GM13977 (cell line): ENCODE results near the gene CCDC69.

Experiments
- DNase-seq: peaks from one replicate; pipeline ENCODE4 v3.0.0; 2012; ENCODE audit warnings: low spot score
- in situ Hi-C: fragments of 300-500 bp; cut with MboI; formaldehyde crosslinking; loops from one replicate; pipeline ENCODE4 v1.12.0; 2022; ENCODE audit warnings: low sequenced_read_pairs, low pct_unique_long_range_greater_than_20kb, mixed read lengths, inconsistent platforms; ENCODE audit not compliant: unreplicated experiment
- TF ChIP-seq, protein P1 (sequence below): IDR thresholded peaks from 2 replicates; pipeline ENCODE4 v1.5.1; 2012; ENCODE audit warnings: mild to moderate bottlenecking, control low read depth; ENCODE audit not compliant: insufficient read depth; ENCODE audit errors: extremely low read depth, missing control alignments

Gene CCDC69

DNA sequence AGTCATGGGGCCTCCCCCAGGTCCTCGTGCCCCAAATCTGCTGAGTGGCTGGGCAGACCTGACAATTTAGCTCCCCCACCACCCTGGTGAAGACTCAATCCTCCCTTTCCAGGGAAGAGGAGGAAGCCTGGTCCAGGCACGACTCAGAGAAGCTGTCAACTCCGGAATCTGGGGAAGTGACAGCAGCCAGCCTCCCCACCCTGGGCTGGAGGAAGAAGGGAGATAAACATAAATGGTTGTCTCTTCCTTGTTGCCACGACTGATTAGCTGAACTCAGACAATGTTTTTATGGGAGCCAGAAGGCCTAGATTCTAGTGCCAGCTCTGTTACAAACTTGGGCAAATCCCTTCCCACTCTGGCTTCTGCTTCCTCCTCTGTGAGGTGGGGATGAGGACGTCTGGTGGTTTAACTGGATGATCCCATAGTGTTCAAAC is 15.4 kb downstream of the CCDC69 start:
- no peak for DNase-seq
- in situ Hi-C loops: no loop called here
- TF ChIP-seq, protein P1, sequence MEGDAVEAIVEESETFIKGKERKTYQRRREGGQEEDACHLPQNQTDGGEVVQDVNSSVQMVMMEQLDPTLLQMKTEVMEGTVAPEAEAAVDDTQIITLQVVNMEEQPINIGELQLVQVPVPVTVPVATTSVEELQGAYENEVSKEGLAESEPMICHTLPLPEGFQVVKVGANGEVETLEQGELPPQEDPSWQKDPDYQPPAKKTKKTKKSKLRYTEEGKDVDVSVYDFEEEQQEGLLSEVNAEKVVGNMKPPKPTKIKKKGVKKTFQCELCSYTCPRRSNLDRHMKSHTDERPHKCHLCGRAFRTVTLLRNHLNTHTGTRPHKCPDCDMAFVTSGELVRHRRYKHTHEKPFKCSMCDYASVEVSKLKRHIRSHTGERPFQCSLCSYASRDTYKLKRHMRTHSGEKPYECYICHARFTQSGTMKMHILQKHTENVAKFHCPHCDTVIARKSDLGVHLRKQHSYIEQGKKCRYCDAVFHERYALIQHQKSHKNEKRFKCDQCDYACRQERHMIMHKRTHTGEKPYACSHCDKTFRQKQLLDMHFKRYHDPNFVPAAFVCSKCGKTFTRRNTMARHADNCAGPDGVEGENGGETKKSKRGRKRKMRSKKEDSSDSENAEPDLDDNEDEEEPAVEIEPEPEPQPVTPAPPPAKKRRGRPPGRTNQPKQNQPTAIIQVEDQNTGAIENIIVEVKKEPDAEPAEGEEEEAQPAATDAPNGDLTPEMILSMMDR: no peak

DNA sequence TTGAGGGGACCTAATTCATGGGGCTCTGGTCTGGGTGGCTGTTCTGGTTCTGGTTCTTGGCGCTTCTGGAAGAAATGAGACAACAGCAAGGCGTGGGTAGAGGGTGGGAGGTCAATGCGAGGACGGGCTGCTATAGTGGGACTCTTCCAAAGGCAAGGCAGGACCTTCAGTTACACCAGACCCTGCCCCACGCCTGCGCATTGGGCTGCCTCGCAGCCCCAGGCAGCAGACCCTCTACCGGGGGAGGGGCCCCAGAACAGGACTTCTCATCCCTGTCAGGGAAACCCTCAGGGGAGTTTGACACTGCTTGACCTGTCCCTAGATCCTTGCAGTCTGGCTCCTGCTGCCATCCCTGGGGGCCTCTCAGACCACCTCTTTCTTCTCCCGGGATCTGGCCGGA is 18.5 kb downstream of the CCDC69 start:
- in situ Hi-C loops: no loop called here
- TF ChIP-seq, protein P1: no peak
- DNase-seq: no peak

DNA sequence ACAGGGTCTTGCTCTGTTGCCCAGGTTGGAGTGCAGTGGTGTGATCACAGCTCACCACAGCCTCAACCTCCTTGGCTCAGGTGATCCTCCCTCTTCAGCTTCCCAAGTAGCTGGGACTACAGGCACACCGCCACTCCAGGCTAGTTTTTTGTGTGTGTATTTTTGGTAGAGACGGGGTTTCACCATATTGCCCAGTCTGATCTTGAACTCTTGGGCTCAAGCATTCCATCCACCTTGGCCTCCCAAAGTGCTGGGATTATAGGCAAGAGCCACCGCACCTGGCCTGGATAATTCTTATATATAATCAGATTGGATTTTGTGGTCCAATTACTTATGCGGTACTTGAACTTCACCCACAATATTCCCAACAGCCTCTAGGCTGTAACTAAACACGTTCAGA is 19.8 kb downstream of the CCDC69 start:
- in situ Hi-C loops: no loop called here
- no peak for DNase-seq
- TF ChIP-seq, protein P1: no peak

DNA sequence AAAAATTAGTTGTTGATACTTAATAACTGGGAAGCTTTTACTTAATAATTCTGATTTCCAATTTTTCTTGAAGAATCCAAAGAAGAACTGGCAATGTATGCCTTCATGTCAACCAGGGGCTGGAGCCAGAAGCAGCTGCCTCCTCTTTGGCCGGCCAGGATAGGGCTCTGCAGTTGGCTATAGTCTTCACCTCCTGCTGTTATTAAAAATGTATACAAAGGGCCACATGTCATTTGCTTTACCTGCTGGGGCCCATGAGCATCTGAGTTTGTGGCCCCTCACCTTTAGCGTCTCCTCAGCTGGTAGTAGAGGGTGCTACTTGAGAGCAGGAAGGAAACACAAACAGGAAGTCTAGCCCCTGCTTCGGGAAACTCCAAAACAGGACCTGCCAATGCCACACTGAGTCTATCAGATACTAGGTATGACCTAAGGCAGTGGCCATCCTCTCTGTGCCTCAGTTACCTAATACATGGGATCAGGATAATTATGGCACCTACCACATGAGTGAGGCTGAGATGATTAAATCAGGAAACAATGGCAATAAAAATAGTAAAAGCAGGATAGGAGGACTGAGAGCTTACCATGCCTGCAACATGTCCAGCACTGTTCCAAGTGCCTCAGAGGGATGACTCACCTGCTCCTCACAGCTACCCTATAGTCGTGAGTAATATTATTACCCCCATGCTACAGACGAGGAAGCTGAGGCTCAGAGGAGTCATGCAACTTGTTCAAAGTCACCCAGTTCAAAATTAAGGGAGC is 21.3 kb downstream of the CCDC69 start:
- DNase-seq: no peak
- TF ChIP-seq, protein P1: no peak
- in situ Hi-C loops: no loop called here

DNA sequence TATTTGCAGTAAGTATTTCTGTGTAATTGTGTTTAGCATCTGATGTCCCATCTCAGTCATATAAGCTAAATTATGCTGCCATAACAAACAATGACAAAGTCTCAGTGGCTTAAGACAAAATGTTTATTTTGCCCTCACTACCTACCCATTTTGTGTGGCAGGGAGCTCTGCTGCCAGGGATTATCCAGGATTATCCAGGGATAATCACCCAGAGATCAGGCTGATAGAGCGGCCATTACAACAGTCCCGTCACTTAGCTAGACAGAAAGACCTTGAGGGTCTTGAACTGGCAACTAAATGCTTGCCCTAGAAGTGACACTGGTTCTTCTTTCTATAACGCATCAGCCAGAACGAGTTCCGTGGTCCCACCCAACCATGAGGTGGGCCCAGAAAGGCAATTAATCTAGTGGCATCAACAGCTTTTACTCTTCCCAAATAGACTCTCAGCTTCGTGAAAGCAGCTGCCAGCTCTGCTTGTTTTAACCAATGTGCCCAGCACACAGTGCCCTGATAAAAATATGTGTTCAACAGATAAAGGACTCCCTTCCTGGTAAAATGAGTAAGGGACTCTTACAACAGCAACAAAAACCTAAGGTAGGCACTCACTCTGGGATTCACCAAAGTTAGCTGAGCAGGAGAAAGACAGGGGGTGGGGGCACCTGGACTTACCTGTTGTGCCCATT is 22.8 kb downstream of the CCDC69 start:
- TF ChIP-seq, protein P1: no peak
- in situ Hi-C loops: no loop called here
- no peak for DNase-seq

DNA sequence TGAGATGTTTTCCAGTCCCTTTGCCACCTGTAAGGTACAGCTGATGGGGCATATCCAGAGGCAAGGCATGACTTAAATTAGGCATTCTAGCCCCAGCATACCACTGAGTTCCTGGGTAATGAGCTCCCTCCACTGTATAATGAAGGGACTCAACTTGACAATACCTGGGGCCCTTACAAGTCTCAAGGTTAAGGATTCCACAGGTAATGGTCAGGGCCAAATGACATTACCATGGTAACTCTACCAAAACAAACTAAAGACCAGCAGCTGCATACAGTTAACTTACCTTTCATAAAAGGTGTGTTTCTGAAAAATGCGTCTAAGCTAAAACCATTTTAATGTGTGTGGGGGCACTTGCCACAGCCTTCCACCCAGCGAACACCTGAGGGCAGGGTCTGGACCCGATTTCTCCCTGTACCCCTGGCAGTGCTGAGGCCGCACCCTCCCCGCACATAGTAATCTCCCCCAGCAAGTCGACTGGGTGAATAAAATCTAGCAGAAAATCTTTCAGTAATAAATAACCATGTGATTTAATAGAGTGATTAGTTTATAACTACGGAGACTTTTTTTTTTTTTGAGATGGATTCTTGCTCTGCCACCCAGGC is 24.2 kb downstream of the CCDC69 start:
- no peak for DNase-seq
- in situ Hi-C loops: no loop called here
- TF ChIP-seq, protein P1: no peak
